GM21381 (cell line): ENCODE data around the gene PCYT1A.

Experiments
- ATAC-seq: cut with Tn5 transposase; IDR thresholded peaks from one replicate; pipeline ENCODE4 v1.9.1; 2021; ENCODE audit warnings: mild to moderate bottlenecking, moderate library complexity; ENCODE audit not compliant: unreplicated experiment

PCYT1A gene

DNA sequence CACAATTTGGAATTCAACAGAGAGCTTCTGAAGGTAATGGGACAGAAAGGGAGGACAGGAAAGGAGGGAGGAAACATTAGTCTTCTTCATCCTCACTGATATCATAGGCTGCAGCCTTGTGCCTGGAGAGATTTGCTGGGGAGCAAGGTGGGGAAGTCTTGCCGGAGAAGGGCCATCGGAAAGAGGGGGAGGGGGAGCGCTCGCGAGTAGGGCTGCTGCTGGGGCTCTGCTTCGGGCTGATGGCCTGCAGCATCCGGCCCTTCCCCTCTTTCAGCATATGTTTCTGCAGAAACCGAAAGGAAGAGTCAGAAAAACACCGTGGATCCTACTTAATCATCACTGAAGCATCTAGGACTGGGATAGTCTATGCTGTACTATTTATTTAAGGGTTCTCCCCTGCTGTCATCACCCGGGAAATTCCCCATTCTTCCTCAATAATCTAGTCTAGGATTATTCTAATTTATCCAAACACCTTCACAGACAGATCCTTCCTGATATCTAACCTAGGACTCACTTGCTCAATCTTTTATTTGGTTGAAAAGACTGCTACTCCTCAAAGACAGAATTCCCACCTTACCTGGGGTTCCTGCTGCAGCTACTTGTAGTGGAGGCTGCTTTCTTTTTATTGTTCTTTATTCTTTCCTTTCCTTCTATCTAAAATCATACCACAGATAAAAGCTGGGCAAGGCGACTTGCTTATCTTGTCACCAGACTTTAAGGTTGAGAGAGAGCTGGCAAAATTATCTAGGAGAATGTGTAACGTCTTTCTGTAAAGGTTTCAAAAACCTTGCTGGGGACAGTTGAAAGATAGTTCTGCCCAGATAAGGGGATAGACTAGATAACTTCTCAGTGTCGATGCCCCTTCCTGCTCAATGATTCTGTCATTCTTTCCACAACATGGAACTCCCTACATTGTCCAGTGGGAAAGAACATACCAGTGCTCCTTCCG lies 48.6 kb downstream of the PCYT1A start:
- ATAC-seq, result no peak

DNA sequence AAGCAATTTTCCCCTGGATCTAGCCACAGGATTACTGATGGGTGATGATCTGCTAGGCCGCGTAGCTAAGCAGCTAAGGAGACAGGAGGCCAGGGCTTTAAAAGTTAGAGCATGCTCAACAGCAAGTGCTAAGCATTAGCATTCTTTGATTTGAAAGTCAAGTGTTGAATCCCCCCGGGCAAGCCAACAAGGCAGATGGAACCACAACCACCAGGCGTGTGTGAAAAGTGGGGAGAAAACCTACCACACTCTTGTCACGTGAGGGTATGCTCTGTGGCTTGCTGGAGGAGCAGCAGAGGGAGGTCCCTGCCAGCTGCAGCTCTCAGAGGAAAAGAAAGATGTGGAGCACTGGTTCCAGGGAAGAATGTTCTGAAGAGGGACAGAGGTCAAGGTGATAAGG lies 50.3 kb downstream of the PCYT1A start:
- no peak for ATAC-seq

DNA sequence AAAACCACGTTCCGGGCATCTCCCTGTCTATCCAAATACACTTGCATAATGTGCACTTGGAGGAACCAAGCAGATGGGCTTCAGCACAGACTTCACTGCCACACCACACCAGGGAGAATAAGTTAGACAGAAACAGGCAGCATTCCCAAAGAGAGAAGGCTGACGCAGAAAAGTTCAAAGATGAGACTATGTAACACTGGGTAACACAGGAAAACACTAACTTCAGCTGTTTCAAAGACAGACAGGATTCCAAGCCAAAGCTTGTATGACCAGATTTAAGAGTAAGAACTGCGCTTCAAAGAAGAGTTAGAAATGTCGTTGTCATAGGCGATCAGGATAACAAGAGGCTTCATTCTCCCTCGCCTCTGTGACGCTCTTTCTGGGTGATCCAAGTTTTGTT lies 51.3 kb downstream of the PCYT1A start:
- ATAC-seq, result no peak

DNA sequence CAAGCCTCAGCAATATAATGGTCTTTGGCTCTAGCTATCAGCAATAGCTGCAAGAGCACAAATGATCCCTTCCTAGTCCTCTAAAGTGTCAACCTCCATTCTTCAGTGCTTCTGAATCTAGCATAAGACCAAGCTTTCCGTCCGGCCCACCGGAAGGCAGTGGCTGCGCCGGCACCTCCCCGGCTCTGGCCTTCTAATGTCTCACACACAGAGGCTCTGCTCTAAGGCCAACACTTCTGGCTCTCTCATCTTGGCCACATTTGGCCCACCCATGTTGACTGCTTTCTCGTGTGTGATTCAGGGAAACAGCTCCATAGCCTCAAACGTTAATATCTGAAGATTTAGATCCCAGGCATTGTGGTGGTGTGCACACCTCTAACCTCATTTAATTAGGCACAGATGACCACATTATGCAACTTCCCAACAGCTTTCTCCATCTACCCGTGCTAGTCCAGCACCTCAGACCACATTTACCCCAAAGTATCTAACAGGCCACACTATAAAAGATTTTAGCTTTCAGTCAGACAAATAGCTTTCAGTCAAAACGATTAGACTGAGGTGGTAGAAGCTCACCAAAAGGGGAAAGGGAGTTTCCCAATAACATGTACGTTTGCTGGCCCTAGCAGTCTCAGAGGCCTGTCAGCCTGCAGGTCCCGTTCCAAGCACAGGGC lies 51.9 kb downstream of the PCYT1A start:
- no peak for ATAC-seq

DNA sequence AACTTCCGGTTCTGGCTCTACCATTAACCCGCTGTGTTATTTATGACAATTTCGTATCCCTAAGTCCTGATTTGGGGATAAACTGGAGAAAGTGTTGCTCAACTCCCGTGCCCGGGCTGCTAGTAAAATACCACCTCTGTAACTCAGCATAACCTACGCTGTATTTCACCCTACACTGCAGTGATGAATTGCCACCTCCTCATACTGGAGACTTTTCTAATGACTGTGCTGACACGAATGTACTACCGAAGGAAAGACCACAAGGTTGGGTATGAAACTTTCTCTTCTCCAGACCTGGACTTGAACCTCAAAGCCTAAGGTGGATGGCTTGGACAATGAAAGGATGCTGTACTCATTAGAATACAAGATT lies 54.7 kb downstream of the PCYT1A start:
- no peak for ATAC-seq

DNA sequence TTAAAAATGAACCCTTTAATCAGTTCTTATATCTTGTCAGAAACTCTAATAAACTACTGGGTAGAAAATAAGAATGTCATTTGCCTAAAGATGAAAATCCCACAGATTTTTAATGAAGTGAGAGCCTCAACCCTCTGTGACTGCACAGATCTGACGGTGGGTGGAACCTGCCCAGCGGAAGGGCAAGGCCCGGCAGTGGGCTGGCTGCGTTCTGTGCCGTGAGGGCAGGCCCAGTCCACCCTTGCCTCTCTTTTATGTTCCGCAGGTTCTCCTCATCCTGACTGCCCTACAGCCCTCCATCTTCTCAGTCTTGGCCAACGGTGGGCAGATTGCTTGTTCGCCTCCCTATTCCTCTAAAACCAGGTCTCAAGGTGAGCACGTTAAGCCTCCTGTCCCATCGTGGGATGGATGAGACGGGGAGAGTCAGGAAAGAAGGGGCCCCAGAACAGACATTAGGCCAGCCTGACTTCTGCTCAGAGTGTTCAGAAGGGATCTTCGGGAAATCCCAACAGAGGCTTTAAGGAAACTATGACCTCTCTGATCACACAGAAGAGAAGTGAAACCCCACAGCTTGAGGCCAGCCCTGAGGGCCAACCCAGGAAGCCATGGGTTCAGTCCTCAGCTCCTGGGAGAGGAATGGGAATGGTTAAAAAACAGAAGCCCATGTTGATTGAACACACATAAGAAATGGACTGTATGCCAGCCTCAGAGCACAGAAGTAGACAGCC lies 55.2 kb downstream of the PCYT1A start:
- peak; percentile 59 for ATAC-seq

DNA sequence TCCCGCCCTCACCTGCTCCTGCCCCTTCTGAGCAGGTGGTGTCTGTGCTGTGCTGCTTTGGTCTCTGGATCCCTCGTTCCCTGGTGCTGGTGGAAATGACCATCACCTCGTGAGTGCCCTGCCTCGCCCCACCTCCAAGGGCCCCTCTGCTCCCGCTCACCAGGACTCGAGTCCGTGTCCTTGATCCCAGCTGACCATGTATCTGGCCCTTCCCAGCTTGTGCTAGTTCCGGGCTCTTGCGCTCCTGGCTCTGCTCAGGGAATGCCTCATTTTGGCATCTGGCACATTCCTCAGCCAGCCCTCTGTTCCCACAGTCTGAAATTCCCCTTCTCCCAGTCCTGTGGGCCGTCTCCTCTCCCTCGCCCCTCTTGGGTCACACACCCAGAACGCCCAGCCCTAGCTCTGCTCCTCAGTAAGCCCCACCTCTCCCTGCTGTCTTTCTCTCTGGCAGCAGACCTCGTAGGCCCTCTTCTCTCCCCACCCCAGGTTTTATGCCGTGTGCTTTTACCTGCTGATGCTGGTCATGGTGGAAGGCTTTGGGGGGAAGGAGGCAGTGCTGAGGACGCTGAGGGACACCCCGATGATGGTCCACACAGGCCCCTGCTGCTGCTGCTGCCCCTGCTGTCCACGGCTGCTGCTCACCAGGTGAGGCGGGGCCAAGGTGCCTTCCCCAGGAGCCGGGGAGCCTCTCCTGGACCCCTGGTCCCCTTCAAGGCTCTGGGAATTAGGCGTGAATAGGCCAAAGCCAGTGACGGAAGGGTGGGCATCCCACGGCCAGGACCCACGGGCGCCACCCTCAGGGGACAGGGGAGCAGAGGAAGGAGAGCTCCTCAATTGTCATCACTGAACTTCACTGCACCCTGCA lies 59.7 kb downstream of the PCYT1A start:
- ATAC-seq, result no peak

DNA sequence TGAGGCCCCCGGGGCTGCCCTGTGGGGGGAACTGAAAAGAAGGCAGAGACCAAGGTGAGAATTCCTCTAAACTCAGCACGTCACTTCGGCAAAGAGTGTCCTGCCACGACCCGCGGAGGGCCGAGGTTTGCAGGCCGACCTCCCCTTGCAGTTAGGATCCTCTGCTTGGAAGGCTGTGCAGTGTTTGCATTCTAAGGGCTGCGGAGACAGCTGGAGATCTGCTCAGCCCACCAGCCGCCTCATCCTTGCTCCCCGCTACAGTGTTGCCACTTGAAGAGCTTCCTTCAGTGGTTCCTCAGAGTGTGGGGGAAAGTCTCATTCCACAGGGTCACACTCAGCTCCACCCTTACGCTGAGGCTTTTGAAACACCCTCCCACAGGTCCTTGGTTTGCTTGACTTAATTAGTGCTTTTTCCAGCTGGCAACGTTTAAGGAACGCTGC lies 60.4 kb downstream of the PCYT1A start:
- no peak for ATAC-seq

DNA sequence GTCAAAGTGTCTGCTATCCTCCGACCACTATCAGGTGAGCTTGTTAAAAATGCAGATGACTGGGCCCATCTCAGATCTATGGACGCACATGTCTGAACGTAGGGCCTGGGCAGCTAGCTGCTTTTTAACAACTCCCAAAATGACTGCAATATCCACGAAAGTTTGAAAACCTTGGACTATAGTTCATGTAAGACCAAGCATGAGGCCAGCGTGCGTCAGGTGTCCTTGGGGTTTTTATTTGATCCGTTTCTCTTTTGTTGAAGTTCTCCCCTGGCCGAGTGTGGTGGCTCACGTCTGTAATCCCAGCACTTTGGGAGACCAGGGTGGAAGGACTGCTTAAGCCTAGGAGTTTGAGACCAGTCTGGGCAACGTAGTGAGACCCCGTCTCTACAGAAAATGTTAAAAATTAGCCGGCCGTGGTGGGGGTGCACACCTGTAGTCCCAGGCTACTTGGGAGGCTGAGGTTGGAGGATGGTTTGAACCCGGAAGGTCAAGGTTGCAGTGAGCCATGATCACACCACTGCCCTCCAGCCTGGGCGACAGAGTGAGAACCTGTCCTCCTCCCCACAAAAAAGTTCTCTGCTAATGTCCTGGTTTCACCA lies 61.7 kb downstream of the PCYT1A start:
- no peak for ATAC-seq

DNA sequence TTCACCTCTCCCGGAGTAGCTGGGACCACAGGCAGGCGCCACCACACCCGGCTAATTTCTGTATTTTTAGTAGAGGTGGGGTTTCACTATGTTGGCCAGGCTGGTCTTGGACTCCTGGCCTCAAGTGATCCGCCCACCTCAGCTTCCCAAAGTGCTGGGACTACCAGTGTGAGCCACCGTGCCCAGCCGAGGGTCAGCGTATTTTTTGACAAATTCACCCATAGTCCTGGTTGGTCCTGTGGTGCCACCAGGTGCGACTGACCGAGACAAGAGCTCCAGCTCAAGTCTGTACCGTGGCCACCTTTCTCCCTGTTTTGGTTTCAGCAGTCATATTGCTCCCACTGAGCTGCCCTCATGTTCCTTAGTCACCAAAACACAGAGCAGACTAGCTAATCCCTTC lies 62.4 kb downstream of the PCYT1A start:
- no peak for ATAC-seq

DNA sequence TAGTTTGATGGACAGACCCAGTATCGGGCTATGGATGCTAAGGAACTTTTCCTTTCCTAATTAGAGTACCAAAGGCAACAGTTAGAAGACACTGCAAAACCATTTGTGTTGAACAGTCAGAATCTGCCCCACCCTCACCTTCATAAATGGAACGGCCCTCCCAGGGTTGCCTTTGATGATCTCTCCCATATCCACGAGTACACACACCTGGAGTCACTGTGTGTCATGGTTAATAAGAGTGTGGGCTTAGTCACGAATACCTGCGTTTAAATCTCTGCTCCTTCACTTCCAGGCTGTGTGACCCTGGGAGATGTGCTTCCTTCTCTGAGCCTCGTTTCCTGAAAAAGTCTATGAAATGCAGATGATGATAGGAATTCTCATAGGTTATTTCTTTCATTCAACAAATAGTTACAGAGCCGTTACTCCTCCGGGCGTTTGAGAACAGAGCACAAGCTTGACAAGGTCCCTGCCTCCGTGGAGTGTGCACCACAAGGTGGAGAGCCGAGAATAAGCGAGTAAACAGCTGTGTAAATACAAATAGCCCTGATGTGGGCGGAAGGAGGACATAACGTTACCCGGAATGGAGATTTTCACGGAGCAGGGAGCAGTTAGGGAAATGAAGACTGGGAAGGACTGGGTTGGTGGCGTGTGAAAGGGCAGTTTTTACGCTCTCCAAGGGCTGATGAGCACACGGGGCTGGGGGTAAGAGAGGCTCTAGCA lies 64.5 kb downstream of the PCYT1A start:
- no peak for ATAC-seq

DNA sequence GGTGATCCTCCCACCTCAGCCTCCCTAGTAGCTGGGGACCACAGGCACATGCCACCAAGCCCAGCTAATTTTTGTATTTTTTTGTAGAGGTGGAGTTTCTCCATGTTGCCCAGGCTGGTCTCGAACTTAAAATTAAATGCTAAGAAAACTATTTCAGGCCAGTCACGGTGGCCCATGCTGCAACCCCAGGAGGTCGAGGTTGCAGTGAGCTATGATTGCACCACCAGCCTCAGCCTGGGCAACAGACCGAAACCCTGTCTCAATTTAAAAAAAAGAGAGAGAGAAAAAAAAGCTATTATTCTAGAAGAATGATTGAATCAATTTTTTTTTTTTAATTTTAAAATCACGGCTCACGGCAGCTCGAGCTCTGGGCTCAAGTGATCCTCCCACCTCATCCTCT lies 66.5 kb downstream of the PCYT1A start:
- no peak for ATAC-seq

DNA sequence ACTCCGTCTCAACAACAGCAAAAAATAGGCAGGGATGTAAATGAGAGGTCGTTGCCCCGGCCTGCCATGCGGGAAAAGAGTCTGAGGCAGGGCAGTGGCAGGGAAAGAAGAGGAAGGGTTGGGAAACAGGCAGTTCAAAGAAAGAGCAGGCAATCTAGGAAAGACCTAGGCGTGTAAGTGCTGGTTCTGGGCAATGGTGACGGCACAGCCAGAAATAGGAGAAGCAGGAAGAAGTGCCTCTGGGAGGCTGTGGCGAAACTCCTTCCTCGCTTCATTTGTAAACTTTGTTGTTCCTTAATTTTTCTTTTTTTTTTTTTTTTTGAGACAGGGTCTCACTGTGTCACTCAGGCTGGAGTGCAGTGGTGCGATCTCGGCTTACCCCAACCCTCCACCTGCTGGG lies 66.9 kb downstream of the PCYT1A start:
- ATAC-seq, result no peak

DNA sequence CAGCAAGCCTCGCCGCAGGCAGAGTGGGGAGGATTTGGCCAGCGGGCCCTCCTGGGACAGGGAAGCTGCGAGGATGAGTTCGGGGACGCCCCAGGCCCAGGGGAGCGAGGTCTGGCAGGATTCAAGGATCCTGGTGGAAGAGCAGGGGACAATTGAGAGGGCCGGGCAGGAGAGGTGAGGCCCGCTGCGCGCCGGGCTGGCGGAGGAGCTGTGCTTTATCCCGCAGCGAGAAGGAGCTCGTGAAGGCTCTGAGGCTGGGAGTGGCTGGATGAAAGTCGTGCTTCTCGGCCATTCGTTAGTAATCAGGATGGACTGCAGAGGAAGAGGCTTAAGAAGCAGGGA lies 67.6 kb downstream of the PCYT1A start:
- no peak for ATAC-seq

DNA sequence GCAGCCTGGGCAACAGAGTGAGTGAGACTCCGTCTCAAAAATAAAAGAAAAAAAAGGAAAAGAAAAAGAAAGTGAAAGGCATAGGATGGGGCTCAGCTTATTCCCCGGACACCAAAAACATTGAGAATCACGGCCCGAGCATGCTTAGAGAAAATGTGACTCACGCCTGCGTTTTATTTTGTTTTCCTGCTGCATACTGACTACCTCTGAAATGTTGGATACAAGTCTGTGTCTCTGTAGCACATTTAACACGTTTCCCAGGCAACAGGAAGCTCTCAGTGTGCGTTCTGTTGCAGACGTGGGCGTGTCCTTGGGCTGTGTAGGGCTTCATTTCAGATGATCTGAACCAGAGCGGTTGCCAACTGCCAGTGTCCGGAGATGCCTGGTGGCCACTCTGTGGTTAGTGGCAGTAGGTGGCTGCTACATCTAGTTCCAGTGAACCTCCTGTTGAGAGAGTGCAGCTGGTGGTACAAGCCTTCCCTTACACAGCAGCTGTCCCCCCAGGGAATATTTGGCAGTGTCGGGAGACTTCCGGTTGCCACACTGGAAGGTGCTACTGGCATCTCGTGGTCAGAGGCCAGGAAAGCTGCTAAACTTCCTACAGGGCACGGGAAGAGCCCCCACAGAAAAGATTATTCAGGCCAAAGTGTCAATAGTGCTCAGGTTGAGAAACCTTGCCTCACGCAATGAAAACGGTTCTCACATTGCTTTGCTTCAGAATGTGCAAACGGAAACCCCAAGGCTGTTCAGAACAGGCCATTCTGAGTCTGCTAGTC lies 68.1 kb downstream of the PCYT1A start:
- peak; percentile 77 for ATAC-seq

DNA sequence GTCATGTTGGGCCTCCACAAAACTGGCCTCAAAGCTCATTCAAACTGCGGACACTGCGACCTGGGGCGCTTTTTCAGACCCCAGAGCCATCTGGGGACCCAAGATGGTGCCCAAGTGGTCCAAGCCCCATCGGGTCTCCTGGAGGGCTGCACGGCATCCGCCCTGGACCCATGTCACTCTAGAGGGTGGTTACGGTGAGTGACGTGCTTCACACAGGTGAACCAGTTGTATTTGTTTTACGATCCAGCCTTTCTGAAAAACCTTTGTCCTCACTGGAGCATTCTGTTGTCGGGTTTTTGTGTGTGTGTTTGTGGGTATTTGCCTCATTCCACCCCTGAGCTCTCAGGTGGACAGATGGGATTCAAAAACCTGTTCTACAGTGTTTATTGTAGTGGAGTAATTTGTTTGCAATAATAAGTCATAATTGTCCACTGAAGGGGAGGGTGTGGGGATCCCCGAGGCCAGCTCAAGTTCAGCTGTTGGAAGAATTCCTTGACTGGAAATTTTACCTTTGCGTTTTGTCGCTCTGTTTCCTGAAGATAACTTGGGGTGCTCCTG lies 69.3 kb downstream of the PCYT1A start:
- ATAC-seq, result no peak

DNA sequence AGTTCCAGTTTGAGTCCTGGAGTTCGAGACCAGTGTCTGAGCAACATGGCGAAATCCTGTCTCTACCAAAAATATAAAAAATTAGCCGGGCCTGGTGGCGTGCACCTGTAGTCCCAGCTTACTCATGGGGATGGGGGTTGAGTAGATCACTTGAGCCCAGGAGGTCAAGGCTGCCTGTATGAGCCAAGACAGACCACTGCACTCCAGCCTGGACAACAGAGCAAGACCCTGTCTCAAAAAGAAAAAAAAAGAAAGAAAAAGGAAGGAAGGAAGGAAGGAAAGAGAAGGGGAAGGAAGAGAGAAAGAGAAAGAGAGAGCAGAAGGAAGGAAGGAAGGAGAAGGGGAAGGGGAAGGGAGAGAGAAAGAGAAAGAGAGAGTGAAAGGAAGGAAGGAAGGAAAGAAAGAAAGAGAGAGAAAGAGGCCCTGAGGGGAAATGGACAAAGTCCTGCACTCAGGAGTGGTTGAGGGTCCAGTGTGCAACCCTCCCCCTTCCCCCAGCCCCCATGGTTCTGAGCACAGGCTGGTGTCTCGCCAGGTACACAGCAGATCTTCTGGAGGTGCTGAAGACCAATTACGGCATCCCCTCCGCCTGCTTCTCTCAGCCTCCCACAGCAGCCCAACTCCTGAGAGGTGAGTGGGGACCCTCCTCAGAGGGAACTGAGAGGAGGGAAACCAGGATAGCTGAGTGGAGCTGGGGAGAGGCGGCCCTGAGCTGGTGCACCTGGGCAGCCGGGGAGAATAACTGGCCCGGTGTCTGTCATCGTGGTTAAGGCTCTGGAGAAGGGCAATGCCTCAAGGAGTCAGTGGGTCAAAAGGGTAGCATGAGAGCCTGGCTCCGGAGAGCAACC lies 70.0 kb downstream of the PCYT1A start:
- ATAC-seq, result no peak
